ENCODE data around the gene DCP1B. TPM values are rescaled to one million over a fixed set of nuclear protein-coding genes. Genes with fewer than 3 reads are reported as not detected.

The DCP1B gene
- total and polyA plus RNA-seq, 4 donors: 3.5 to 5.5 (median 4.6) TPM

DNA sequence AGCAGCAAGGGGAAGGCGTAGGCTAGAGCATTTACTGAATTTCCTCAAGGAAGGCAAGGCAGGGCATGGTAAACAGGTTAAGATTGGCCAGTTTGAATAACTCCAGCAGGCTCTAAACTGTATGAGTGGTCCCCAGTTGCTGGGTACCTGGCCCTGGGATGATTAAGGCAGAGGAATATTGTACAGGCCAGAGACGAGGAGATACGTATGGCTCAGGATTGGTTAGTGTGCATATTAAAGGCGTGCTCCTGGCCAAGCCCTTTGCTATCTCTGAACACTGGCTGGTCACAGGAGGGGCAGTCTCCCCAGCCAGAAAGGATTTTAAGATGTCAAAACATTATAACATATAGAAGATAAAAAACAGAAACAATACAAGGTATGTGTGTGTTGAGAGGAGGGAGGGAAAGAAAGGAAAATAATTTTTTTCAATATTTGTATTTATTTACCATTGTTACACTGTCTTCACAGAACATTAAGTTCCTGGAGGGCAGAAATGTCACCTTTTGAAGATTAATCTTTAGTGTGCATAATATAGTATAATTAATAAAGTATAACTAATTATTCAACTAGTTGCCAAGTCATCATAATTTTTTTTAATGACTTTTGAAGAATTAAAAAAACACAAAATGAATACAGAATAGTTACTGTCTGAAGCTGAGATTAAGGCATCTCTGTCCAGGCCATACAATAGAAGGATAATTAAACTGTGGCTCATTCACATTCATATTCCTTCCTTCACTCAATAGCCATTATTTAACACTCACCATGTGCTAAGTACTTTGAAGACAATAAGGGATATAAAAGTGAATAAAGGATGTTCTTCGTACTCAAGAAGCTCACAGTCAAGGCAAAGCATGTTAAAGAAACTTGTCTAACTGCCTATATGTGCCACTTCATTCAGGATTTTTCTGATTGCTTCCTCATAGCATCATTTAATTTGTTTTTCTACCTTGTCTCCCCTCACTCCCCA is 41.9 kb downstream of the DCP1B start:
- Histone ChIP-seq H3K9me3 (ENCODE audit: control insufficient read depth in 4 of 4, low read length in 3 of 4) (peaks cover 0 to 3% (median 0%) of the 10 kb centered on the region in 4 donors), H3K27me3 (ENCODE audit: control insufficient read depth in 4 of 4, insufficient read depth in 4 of 4, low read length in 3 of 4) (no peaks in the 10 kb centered on the region), H3K4me3 (ENCODE audit: low read depth in 1 of 3, low read length in 3 of 3) (no peak overlapping the region), H3K4me1 (ENCODE audit: control insufficient read depth in 4 of 4, insufficient read depth in 4 of 4, low read length in 3 of 4) (no peaks in the 10 kb centered on the region), H3K9ac (ENCODE audit: low read depth in 1 of 2, low read length in 2 of 2) (no peak overlapping the region), H3K36me3 (ENCODE audit: control insufficient read depth in 4 of 4, insufficient read depth in 3 of 4, low read depth in 1 of 4, low read length in 3 of 4) (peaks cover 2 to 39% (median 22%) of the 10 kb centered on the region in 4 donors), H3K27ac (ENCODE audit: low read depth in 1 of 2, low read length in 2 of 2) (no peak overlapping the region)
- WGBS: 96% methylated on average over 5 of the region's 5 CpGs
- peak; percentile 50 for DNase-seq (ENCODE audit: low spot score)
- no peak for TF ChIP-seq ATF3 (IDR thresholded peaks at IDR 0.05)
- TF ChIP-seq YY1 (IDR thresholded peaks at IDR 0.05): no peak
- TF ChIP-seq, protein P1, sequence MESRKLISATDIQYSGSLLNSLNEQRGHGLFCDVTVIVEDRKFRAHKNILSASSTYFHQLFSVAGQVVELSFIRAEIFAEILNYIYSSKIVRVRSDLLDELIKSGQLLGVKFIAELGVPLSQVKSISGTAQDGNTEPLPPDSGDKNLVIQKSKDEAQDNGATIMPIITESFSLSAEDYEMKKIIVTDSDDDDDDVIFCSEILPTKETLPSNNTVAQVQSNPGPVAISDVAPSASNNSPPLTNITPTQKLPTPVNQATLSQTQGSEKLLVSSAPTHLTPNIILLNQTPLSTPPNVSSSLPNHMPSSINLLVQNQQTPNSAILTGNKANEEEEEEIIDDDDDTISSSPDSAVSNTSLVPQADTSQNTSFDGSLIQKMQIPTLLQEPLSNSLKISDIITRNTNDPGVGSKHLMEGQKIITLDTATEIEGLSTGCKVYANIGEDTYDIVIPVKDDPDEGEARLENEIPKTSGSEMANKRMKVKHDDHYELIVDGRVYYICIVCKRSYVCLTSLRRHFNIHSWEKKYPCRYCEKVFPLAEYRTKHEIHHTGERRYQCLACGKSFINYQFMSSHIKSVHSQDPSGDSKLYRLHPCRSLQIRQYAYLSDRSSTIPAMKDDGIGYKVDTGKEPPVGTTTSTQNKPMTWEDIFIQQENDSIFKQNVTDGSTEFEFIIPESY (IDR thresholded peaks at IDR 0.05): no peak
- no peak for TF ChIP-seq EGR1 (IDR thresholded peaks at IDR 0.05; ENCODE audit: low read depth in 2 of 2)
- no peak for TF ChIP-seq MAX (IDR thresholded peaks at IDR 0.05)

DNA sequence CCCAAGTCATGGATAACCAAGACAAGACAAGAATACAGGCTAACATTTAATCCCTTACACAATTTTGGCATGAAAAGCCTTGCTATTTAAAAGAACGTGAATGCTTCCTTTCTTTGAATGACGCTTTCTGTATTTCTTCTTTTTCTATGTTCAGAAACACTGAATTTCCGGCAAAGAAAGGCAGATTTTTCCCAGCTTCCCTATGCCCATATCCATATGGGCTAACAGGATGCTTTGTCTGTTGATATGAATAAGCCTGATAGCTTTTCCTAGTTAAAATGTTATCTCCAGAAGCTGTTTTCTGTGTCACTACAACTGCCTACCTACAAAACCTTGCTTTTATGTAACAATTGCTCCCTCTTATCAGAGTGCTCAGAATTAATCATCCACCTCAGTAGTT is 47.5 kb downstream of the DCP1B start:
- no peaks in the 10 kb centered on the region for H3K27me3 ChIP-seq (ENCODE audit: control insufficient read depth in 4 of 4, insufficient read depth in 4 of 4, low read length in 3 of 4)
- H3K9me3 ChIP-seq (ENCODE audit: control insufficient read depth in 4 of 4, low read length in 3 of 4): peaks cover 0 to 3% (median 0%) of the 10 kb centered on the region in 4 donors
- peaks cover 13 to 34% (median 20%) of the 10 kb centered on the region in 4 donors for H3K36me3 ChIP-seq (ENCODE audit: control insufficient read depth in 4 of 4, insufficient read depth in 3 of 4, low read depth in 1 of 4, low read length in 3 of 4)
- H3K4me1 ChIP-seq (ENCODE audit: control insufficient read depth in 4 of 4, insufficient read depth in 4 of 4, low read length in 3 of 4): no peaks in the 10 kb centered on the region
- 93% methylated on average over 3 of the region's 3 CpGs for WGBS
- DNase-seq (ENCODE audit: low spot score): no peak
- no peak overlapping the region for H3K4me3 ChIP-seq (ENCODE audit: low read depth in 1 of 3, low read length in 3 of 3)
- no peak overlapping the region for H3K9ac ChIP-seq (ENCODE audit: low read depth in 1 of 2, low read length in 2 of 2)
- H3K27ac ChIP-seq (ENCODE audit: low read depth in 1 of 2, low read length in 2 of 2): no peak overlapping the region
- TF ChIP-seq REST (IDR thresholded peaks at IDR 0.05) (no peak), FOXA1 (IDR thresholded peaks at IDR 0.05) (no peak)

DNA sequence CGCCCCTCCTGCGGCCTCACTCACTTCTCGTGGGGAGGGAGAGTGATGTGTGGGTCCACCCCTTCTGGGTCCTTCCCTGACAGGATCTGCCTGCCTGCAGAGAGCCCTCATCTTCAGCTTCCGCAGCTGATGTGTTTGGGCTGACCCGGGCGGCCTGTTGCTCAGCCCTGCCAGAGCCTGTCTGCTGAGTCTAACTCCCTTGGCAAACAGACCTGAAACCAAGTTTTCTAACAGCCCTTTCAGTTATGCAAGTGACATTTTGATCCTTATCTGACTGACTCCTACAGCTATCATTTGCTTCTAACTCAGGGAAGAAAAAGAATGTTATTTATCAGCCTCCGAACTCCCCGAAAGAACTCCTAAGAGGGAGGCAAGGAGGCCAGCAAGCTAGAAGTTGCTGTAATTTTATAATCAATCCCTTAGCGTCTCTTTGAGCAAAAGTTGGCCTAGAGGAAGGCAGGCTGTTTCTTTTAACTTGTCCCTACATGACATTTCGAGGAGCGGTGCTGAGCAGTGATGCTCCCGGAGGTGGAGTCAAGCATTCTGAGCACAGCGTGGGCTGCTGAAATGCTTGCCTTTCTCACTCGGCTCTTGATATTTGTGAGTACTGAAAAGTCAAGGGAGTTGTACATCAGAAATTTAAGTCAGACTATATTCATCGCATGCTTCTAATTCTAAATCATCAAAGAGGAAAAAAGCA is 54.3 kb downstream of the DCP1B start:
- H3K27me3 ChIP-seq (ENCODE audit: control insufficient read depth in 4 of 4, insufficient read depth in 4 of 4, low read length in 3 of 4): no peaks in the 10 kb centered on the region
- H3K9me3 ChIP-seq (ENCODE audit: control insufficient read depth in 4 of 4, low read length in 3 of 4): no peaks in the 10 kb centered on the region
- peaks cover 26 to 60% (median 49%) of the 10 kb centered on the region in 4 donors for H3K36me3 ChIP-seq (ENCODE audit: control insufficient read depth in 4 of 4, insufficient read depth in 3 of 4, low read depth in 1 of 4, low read length in 3 of 4)
- H3K4me3 ChIP-seq (ENCODE audit: low read depth in 1 of 3, low read length in 3 of 3): no peak overlapping the region
- no peak overlapping the region for H3K9ac ChIP-seq (ENCODE audit: low read depth in 1 of 2, low read length in 2 of 2)
- H3K4me1 ChIP-seq (ENCODE audit: control insufficient read depth in 4 of 4, insufficient read depth in 4 of 4, low read length in 3 of 4): no peaks in the 10 kb centered on the region
- no peak for DNase-seq (ENCODE audit: low spot score)
- H3K27ac ChIP-seq (ENCODE audit: low read depth in 1 of 2, low read length in 2 of 2): no peak overlapping the region
- 90% methylated on average over 15 of the region's 15 CpGs for WGBS
- TF ChIP-seq REST (IDR thresholded peaks at IDR 0.05) (no peak), FOXA2 (IDR thresholded peaks at IDR 0.05) (no peak), EGR1 (IDR thresholded peaks at IDR 0.05; ENCODE audit: low read depth in 2 of 2) (no peak), RXRA (IDR thresholded peaks at IDR 0.05) (no peak), FOXA1 (IDR thresholded peaks at IDR 0.05) (no peak), GABPA (IDR thresholded peaks at IDR 0.05 in 1 of 2, conservative IDR thresholded peaks at IDR 0.05 in 1 of 2) (no peak), ATF3 (IDR thresholded peaks at IDR 0.05) (no peak)
- TF ChIP-seq, protein P1 (IDR thresholded peaks at IDR 0.05): no peak
